ENCODE data around the gene TANGO6. TPM values are rescaled to one million over a fixed set of nuclear protein-coding genes. Genes with fewer than 3 reads are reported as not detected.

TANGO6 gene
- total and polyA plus RNA-seq, 10 of the 15 experiments (the other 5 are each of a cell fraction or from before 2014, with no cell fraction given): 1.1 to 20.6 (median 11.0) TPM

DNA sequence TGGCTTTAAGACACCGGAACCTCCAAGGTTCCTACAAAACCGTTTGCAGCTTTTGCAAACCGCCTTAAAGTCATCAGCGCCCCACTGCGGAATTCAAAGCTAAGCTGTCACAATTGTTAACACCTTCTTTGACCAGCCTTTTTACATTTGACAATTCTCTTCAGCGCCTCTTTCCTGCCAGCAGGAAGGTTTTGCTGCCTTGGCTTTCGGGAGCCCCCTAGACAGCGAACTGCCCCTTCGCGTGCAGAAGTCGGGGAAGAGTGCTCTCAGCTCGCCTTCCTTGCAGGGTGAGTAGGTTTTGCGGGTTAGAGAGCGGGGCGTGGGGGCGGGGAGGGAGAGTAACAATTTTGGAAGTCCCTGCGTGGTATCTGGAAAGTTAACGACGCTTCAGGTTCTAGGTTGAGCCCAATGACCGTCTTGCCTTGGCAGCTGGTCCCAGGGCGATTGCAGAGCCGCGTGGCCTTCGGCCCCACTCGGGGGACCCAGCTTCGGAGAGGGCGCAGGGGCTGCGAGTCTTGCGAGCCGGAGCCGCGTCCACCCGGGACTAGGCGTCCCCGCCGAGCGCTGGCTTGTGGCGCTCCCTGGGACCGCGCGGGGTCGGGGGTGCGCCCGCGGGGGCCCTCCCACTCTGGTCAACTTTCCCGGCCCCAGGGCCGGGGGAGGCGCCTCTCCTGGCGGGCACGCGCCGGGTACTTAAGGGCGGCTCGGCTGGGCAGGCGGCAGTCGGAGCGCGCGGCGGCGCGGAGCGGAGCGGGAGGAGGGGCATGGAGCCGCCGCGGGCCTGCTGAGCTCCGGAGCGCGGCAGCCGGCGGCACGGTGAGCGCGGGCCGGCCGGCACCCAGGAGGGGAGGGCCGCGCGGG is 262.4 kb downstream of the TANGO6 start, which contains the start of gene HAS3 (continued):
- TF ChIP-seq, protein P1, sequence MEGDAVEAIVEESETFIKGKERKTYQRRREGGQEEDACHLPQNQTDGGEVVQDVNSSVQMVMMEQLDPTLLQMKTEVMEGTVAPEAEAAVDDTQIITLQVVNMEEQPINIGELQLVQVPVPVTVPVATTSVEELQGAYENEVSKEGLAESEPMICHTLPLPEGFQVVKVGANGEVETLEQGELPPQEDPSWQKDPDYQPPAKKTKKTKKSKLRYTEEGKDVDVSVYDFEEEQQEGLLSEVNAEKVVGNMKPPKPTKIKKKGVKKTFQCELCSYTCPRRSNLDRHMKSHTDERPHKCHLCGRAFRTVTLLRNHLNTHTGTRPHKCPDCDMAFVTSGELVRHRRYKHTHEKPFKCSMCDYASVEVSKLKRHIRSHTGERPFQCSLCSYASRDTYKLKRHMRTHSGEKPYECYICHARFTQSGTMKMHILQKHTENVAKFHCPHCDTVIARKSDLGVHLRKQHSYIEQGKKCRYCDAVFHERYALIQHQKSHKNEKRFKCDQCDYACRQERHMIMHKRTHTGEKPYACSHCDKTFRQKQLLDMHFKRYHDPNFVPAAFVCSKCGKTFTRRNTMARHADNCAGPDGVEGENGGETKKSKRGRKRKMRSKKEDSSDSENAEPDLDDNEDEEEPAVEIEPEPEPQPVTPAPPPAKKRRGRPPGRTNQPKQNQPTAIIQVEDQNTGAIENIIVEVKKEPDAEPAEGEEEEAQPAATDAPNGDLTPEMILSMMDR (IDR thresholded peaks at IDR 0.05 in 2 of 3, conservative IDR thresholded peaks at IDR 0.05 in 1 of 3; ENCODE audit: control insufficient read depth in 2 of 3, extremely low read depth in 1 of 3, insufficient read depth in 1 of 3, low read depth in 3 of 3, low read length in 3 of 3): peak; percentile 7 to 57 (median 48); a peak in 3 of 6 replicates
- TF ChIP-seq BHLHE40 (IDR thresholded peaks at IDR 0.05; ENCODE audit: borderline replicate concordance in 1 of 2, low read depth in 2 of 2, low read length in 1 of 2) (0 out of 4 replicates have a peak, but pooled peaks of 1 of the 2 experiments have one; percentile 38), TARDBP (IDR thresholded peaks at IDR 0.05; ENCODE audit: borderline replicate concordance) (no peak), HCFC1 (IDR thresholded peaks at IDR 0.05; ENCODE audit: low read length) (no peak), NBN (IDR thresholded peaks at IDR 0.05) (no peak), BCL11A (IDR thresholded peaks at IDR 0.05; ENCODE audit: low read depth, low read length) (no peak), SIN3A (IDR thresholded peaks at IDR 0.05; ENCODE audit: low read depth, low read length) (no peak), TBL1XR1 (IDR thresholded peaks at IDR 0.05; ENCODE audit: low read depth, low read length) (no peak), LARP7 (IDR thresholded peaks at IDR 0.05) (0 out of 2 replicates have a peak, but pooled peaks have one; percentile 51), SPI1 (IDR thresholded peaks at IDR 0.05; ENCODE audit: borderline replicate concordance, insufficient read depth, low read depth, low read length) (no peak), GATAD2B (conservative IDR thresholded peaks at IDR 0.05; ENCODE audit: low read depth) (peak; percentile 72; the same call in 1 of the 2 replicates), SMAD5 (IDR thresholded peaks at IDR 0.05; ENCODE audit: low read depth) (no peak), SMC3 (IDR thresholded peaks at IDR 0.05; ENCODE audit: borderline replicate concordance, low read length) (peak; percentile 45; the same call in 1 of the 2 replicates), TAF1 (IDR thresholded peaks at IDR 0.05; ENCODE audit: borderline replicate concordance, low read depth, low read length) (no peak), TCF3 (IDR thresholded peaks at IDR 0.05; ENCODE audit: borderline replicate concordance, insufficient read depth, low read depth, low read length) (no peak)
- TF ChIP-seq, protein P2, sequence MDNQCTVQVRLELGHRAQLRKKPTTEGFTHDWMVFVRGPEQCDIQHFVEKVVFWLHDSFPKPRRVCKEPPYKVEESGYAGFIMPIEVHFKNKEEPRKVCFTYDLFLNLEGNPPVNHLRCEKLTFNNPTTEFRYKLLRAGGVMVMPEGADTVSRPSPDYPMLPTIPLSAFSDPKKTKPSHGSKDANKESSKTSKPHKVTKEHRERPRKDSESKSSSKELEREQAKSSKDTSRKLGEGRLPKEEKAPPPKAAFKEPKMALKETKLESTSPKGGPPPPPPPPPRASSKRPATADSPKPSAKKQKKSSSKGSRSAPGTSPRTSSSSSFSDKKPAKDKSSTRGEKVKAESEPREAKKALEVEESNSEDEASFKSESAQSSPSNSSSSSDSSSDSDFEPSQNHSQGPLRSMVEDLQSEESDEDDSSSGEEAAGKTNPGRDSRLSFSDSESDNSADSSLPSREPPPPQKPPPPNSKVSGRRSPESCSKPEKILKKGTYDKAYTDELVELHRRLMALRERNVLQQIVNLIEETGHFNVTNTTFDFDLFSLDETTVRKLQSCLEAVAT (IDR thresholded peaks at IDR 0.05): no peak
- TF ChIP-seq, protein P3, sequence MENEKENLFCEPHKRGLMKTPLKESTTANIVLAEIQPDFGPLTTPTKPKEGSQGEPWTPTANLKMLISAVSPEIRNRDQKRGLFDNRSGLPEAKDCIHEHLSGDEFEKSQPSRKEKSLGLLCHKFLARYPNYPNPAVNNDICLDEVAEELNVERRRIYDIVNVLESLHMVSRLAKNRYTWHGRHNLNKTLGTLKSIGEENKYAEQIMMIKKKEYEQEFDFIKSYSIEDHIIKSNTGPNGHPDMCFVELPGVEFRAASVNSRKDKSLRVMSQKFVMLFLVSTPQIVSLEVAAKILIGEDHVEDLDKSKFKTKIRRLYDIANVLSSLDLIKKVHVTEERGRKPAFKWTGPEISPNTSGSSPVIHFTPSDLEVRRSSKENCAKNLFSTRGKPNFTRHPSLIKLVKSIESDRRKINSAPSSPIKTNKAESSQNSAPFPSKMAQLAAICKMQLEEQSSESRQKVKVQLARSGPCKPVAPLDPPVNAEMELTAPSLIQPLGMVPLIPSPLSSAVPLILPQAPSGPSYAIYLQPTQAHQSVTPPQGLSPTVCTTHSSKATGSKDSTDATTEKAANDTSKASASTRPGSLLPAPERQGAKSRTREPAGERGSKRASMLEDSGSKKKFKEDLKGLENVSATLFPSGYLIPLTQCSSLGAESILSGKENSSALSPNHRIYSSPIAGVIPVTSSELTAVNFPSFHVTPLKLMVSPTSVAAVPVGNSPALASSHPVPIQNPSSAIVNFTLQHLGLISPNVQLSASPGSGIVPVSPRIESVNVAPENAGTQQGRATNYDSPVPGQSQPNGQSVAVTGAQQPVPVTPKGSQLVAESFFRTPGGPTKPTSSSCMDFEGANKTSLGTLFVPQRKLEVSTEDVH (IDR thresholded peaks at IDR 0.05; ENCODE audit: low read depth, partially characterized antibody): no peak
- TF ChIP-seq, protein P4, sequence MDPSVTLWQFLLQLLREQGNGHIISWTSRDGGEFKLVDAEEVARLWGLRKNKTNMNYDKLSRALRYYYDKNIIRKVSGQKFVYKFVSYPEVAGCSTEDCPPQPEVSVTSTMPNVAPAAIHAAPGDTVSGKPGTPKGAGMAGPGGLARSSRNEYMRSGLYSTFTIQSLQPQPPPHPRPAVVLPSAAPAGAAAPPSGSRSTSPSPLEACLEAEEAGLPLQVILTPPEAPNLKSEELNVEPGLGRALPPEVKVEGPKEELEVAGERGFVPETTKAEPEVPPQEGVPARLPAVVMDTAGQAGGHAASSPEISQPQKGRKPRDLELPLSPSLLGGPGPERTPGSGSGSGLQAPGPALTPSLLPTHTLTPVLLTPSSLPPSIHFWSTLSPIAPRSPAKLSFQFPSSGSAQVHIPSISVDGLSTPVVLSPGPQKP (IDR thresholded peaks at IDR 0.05; ENCODE audit: low read depth, low read length): no peak
- TF ChIP-seq, protein P5, sequence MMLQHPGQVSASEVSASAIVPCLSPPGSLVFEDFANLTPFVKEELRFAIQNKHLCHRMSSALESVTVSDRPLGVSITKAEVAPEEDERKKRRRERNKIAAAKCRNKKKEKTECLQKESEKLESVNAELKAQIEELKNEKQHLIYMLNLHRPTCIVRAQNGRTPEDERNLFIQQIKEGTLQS (IDR thresholded peaks at IDR 0.05; ENCODE audit: borderline replicate concordance, extremely low read depth, low read depth, low read length): no peak
- TF ChIP-seq, protein P6, sequence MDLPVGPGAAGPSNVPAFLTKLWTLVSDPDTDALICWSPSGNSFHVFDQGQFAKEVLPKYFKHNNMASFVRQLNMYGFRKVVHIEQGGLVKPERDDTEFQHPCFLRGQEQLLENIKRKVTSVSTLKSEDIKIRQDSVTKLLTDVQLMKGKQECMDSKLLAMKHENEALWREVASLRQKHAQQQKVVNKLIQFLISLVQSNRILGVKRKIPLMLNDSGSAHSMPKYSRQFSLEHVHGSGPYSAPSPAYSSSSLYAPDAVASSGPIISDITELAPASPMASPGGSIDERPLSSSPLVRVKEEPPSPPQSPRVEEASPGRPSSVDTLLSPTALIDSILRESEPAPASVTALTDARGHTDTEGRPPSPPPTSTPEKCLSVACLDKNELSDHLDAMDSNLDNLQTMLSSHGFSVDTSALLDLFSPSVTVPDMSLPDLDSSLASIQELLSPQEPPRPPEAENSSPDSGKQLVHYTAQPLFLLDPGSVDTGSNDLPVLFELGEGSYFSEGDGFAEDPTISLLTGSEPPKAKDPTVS (IDR thresholded peaks at IDR 0.05; ENCODE audit: low read depth, low read length): no peak
